ENCODE data around the gene NPAS2. TPM values are rescaled to one million over a fixed set of nuclear protein-coding genes. Genes with fewer than 3 reads are reported as not detected.

The NPAS2 gene
- total RNA-seq, 1 experiment from 2014 or later, result 20.4 TPM

DNA sequence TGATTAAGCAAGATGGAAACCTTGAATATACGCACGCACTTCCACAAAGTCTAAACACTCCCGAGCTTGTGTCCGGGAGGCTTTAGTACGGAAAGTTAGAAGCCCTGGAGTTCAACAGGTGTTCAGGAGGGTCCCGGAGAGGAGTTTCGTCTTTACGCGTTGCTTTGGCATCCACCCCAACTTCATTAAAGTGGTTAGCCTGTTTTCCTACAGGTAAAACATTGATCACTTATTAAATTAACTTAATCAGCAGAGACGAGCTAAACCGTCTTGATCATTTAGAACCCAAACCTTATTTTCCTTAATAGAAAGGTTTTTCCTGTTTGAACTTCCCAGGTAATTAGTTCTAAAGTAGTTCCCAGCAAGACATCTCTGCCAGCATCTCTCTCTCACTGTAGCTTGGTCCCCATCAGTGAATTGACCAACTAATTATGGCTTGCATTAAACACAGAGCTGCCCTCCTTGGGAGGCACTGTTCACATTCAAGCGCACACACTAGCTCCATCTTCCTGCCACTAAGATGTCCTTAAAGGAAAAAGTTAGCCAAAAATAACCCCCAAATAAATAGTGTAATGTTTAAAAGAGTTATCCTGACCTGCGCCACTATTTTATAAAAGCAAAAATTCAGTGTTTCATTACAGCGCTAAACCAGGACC, 1.4 kb downstream of the NPAS2 start:
- ATAC-seq (no peak), DNase-seq (ENCODE audit: low read depth, low spot score) (no peak)
- Histone ChIP-seq H3K9ac (ENCODE audit: low read length) (no peak overlapping the region), H3K4me2 (ENCODE audit: low read length) (peak overlapping the region; percentile 85), H3K9me2 (ENCODE audit: insufficient read depth) (no peaks in the 10 kb centered on the region), H4K20me1 (ENCODE audit: insufficient read depth) (no peaks in the 10 kb centered on the region), H3K36me3 (ENCODE audit: control insufficient read depth in 1 of 2, insufficient read depth in 2 of 2, low read length in 2 of 2) (no peaks in the 10 kb centered on the region), H3K27me3 (ENCODE audit: insufficient read depth, low read length) (no peaks in the 10 kb centered on the region), H2AFZ (ENCODE audit: low read depth, low read length, poor library complexity, severe bottlenecking) (no peak overlapping the region), H3K79me2 (ENCODE audit: insufficient read depth, low read length) (peaks cover 16% of the 10 kb centered on the region), H3K9me3 (ENCODE audit: control insufficient read depth in 1 of 2, insufficient read depth in 1 of 2, low read depth in 1 of 2, low read length in 2 of 2) (no peaks in the 10 kb centered on the region), H3K27ac (ENCODE audit: low read depth, low read length) (no peak overlapping the region), H3K4me3 (replicated peaks in 1 of 2; ENCODE audit: low read depth in 1 of 2, low read length in 2 of 2) (no peak overlapping the region; a peak in 1 of 4 replicates), H3K4me1 (ENCODE audit: control insufficient read depth in 1 of 2, insufficient read depth in 2 of 2, low read length in 2 of 2) (peaks cover 3 to 46% of the 10 kb centered on the region in 2 experiments; a peak in 3 of 4 replicates)
- TF ChIP-seq RAD21 (IDR thresholded peaks at IDR 0.05; ENCODE audit: low read depth), result no peak
- no peak for TF ChIP-seq TCF7L2 (IDR thresholded peaks at IDR 0.05; ENCODE audit: borderline replicate concordance, extremely low read depth, insufficient read depth, insufficient read length)
- TF ChIP-seq, protein P1, sequence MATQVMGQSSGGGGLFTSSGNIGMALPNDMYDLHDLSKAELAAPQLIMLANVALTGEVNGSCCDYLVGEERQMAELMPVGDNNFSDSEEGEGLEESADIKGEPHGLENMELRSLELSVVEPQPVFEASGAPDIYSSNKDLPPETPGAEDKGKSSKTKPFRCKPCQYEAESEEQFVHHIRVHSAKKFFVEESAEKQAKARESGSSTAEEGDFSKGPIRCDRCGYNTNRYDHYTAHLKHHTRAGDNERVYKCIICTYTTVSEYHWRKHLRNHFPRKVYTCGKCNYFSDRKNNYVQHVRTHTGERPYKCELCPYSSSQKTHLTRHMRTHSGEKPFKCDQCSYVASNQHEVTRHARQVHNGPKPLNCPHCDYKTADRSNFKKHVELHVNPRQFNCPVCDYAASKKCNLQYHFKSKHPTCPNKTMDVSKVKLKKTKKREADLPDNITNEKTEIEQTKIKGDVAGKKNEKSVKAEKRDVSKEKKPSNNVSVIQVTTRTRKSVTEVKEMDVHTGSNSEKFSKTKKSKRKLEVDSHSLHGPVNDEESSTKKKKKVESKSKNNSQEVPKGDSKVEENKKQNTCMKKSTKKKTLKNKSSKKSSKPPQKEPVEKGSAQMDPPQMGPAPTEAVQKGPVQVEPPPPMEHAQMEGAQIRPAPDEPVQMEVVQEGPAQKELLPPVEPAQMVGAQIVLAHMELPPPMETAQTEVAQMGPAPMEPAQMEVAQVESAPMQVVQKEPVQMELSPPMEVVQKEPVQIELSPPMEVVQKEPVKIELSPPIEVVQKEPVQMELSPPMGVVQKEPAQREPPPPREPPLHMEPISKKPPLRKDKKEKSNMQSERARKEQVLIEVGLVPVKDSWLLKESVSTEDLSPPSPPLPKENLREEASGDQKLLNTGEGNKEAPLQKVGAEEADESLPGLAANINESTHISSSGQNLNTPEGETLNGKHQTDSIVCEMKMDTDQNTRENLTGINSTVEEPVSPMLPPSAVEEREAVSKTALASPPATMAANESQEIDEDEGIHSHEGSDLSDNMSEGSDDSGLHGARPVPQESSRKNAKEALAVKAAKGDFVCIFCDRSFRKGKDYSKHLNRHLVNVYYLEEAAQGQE (IDR thresholded peaks at IDR 0.05; ENCODE audit: low read depth), result no peak
- TF ChIP-seq YY1 (IDR thresholded peaks at IDR 0.05; ENCODE audit: extremely low read depth, insufficient replicate concordance, low read depth, low read length), result no peak
- TF ChIP-seq JUND (IDR thresholded peaks at IDR 0.05), result no peak
- ChIA-PET RAD21 (ENCODE audit: low non-redundant PET in 1 of 2, low total read pairs in 2 of 2, uncharacterized antibody in 2 of 2, unreplicated experiment in 2 of 2) (no interaction called here), POLR2A (interaction anchor here (0.5 to 0.7 kb wide), 2 partner anchors 297 to 1152 kb away, joined by 3 to 5 read pairs; no protein-coding TSS in a partner anchor), CTCF (no interaction called here)
- intact Hi-C loops (cut with micrococcal nuclease), result loop anchor here (10.0 kb wide), 1 partner anchor 207 kb away; no protein-coding TSS in a partner anchor
- no TSS peak for BruUV-seq (replicated peaks)

Measured in HCT116 (cell line).